ENCODE results near the gene KLK15.

The KLK15 gene, protein sequence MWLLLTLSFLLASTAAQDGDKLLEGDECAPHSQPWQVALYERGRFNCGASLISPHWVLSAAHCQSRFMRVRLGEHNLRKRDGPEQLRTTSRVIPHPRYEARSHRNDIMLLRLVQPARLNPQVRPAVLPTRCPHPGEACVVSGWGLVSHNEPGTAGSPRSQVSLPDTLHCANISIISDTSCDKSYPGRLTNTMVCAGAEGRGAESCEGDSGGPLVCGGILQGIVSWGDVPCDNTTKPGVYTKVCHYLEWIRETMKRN

DNA sequence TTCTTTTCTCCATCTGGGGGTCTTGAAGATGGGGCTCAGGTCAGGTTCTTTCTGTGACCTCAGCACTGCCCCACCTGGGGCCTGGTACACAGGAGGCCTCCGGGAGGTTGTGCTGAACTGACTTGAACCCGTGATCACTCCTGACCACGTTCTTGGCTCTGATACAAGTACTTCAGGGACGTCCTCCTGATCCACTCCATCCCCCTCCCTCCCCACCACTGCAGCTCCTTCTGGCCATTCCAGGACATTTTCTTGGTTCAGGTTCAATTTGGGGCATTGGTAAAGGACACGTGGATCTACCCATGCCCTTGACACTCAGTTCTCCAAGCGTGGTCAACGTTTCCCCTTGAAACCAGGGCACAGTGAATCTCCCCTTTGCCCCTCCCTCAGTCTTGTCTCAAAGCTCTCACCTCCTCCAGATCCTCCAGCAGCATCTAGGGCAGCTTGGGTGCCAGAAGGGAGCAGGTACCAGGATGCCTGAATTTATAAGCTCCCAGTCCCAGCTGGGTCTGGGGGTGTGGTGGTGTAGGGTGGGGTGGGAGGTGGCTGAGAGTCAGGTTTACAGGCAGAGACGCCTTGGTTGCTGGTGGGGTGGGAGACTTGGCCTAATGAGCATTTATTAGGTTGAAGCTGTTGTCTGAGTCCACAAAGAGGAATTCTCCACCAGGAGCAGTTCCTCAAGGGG, at the start of gene KLK15:
TSS of gene KLK15 (minus strand) at position 458 of the 685 bp plus-strand sequence. CDS start 2,082 bp downstream, outside the sequence.
- no peak within 1 kb of the TSS for H3K9ac ChIP-seq (ENCODE audit: low read length)

DNA sequence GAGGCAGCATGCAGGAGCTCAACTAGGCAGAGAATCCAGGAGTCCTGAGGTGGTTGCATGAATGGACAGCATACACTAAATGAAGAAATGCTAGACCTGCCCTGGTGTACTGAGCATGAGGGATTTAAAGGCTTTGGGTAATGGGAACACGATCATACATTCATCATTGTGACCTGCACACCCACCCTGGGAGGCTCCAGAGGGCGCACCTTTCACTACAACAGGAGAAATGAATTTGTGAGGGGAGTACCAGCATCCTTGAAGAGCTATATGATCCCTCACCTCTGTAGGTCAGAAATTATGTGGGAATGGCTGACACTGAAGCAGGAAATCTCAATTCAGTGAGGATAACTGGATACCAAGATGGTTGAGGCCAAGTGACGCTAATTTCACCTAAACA, 48.8 kb upstream of the KLK15 start:
- H3K36me3 ChIP-seq (ENCODE audit: control insufficient read depth, insufficient read depth, low read length): no peaks in the 10 kb centered on the region
- H3K9ac ChIP-seq (ENCODE audit: low read length): no peak overlapping the region
- no peak overlapping the region for H3K27ac ChIP-seq (ENCODE audit: low read depth, low read length)
- peaks cover 93% of the 10 kb centered on the region for H3K27me3 ChIP-seq (ENCODE audit: control insufficient read depth, insufficient read depth, low read length)
- no peak overlapping the region for H3K4me3 ChIP-seq (ENCODE audit: low read depth, low read length)
- H3K4me1 ChIP-seq (ENCODE audit: control insufficient read depth, insufficient read depth, low read length): peaks cover 7% of the 10 kb centered on the region; the same call in 1 of the 2 replicates
- H3K9me3 ChIP-seq (ENCODE audit: control insufficient read depth, insufficient read depth, low read depth, low read length): no peaks in the 10 kb centered on the region

More for the DNA sequence above, at the start of gene KLK15:
- H3K36me3 ChIP-seq (ENCODE audit: control insufficient read depth, insufficient read depth, low read length): no peaks in the 10 kb centered on the region
- H3K4me3 ChIP-seq (ENCODE audit: low read depth, low read length): no peak within 1 kb of the TSS
- no peak within 1 kb of the TSS for H3K27ac ChIP-seq (ENCODE audit: low read depth, low read length)
- H3K9me3 ChIP-seq (ENCODE audit: control insufficient read depth, insufficient read depth, low read depth, low read length): no peaks in the 10 kb centered on the region
- H3K4me1 ChIP-seq (ENCODE audit: control insufficient read depth, insufficient read depth, low read length): peaks cover 6% of the 10 kb centered on the region
- peaks cover 71% of the 10 kb centered on the region for H3K27me3 ChIP-seq (ENCODE audit: control insufficient read depth, insufficient read depth, low read length)

DNA sequence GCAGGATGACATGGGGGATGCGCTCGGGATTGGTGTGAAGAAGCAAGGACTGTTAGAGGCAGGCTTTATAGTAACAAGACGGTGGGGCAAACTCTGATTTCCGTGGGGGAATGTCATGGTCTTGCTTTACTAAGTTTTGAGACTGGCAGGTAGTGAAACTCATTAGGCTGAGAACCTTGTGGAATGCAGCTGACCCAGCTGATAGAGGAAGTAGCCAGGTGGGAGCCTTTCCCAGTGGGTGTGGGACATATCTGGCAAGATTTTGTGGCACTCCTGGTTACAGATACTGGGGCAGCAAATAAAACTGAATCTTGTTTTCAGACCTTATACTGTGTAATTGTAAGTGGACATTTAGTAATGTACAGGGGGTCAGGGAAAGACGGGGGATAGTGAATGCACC, 46.9 kb upstream of the KLK15 start:
- Histone ChIP-seq H3K9me3 (ENCODE audit: control insufficient read depth, insufficient read depth, low read depth, low read length) (no peaks in the 10 kb centered on the region), H3K9ac (ENCODE audit: low read length) (no peak overlapping the region), H3K27ac (ENCODE audit: low read depth, low read length) (no peak overlapping the region), H3K36me3 (ENCODE audit: control insufficient read depth, insufficient read depth, low read length) (no peaks in the 10 kb centered on the region), H3K4me3 (ENCODE audit: low read depth, low read length) (no peak overlapping the region), H3K4me1 (ENCODE audit: control insufficient read depth, insufficient read depth, low read length) (peaks cover 9% of the 10 kb centered on the region; the same call in 1 of the 2 replicates), H3K27me3 (ENCODE audit: control insufficient read depth, insufficient read depth, low read length) (peaks cover 92% of the 10 kb centered on the region)

DNA sequence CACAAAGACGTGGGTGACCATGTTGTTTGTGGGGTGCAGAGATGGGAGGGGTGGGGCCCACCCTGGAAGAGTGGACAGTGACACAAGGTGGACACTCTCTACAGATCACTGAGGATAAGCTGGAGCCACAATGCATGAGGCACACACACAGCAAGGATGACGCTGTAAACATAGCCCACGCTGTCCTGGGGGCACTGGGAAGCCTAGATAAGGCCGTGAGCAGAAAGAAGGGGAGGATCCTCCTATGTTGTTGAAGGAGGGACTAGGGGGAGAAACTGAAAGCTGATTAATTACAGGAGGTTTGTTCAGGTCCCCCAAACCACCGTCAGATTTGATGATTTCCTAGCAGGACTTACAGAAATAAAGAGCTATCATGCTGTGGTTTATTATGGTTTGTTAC, 45.5 kb upstream of the KLK15 start:
- peaks cover 94% of the 10 kb centered on the region for H3K27me3 ChIP-seq (ENCODE audit: control insufficient read depth, insufficient read depth, low read length)
- no peaks in the 10 kb centered on the region for H3K36me3 ChIP-seq (ENCODE audit: control insufficient read depth, insufficient read depth, low read length)
- no peak overlapping the region for H3K27ac ChIP-seq (ENCODE audit: low read depth, low read length)

DNA sequence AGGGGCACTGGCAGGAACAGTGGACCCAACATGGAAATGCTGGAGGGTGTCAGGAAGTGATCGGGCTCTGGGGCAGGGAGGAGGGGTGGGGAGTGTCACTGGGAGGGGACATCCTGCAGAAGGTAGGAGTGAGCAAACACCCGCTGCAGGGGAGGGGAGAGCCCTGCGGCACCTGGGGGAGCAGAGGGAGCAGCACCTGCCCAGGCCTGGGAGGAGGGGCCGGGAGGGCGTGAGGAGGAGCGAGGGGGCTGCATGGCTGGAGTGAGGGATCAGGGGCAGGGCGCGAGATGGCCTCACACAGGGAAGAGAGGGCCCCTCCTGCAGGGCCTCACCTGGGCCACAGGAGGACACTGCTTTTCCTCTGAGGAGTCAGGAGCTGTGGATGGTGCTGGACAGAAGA, 44.0 kb upstream of the KLK15 start:
- no peaks in the 10 kb centered on the region for H3K9me3 ChIP-seq (ENCODE audit: control insufficient read depth, insufficient read depth, low read depth, low read length)
- H3K36me3 ChIP-seq (ENCODE audit: control insufficient read depth, insufficient read depth, low read length): no peaks in the 10 kb centered on the region
- no peak overlapping the region for H3K27ac ChIP-seq (ENCODE audit: low read depth, low read length)
- H3K9ac ChIP-seq (ENCODE audit: low read length): no peak overlapping the region
- no peak overlapping the region for H3K4me3 ChIP-seq (ENCODE audit: low read depth, low read length)
- peaks cover 9% of the 10 kb centered on the region; the same call in 1 of the 2 replicates for H3K4me1 ChIP-seq (ENCODE audit: control insufficient read depth, insufficient read depth, low read length)
- peaks cover 95% of the 10 kb centered on the region for H3K27me3 ChIP-seq (ENCODE audit: control insufficient read depth, insufficient read depth, low read length)

More for the DNA sequence above, 45.5 kb upstream of the KLK15 start:
- H3K9ac ChIP-seq (ENCODE audit: low read length): no peak overlapping the region
- H3K9me3 ChIP-seq (ENCODE audit: control insufficient read depth, insufficient read depth, low read depth, low read length): no peaks in the 10 kb centered on the region
- no peak overlapping the region for H3K4me3 ChIP-seq (ENCODE audit: low read depth, low read length)
- H3K4me1 ChIP-seq (ENCODE audit: control insufficient read depth, insufficient read depth, low read length): peaks cover 9% of the 10 kb centered on the region; the same call in 1 of the 2 replicates

DNA sequence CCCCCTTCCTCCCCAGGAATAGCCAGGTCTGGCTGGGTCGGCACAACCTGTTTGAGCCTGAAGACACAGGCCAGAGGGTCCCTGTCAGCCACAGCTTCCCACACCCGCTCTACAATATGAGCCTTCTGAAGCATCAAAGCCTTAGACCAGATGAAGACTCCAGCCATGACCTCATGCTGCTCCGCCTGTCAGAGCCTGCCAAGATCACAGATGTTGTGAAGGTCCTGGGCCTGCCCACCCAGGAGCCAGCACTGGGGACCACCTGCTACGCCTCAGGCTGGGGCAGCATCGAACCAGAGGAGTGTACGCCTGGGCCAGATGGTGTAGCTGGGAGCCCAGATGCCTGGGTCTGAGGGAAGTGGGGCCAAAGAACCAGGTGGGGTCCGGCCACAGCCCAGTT, 43.1 kb upstream of the KLK15 start:
- Histone ChIP-seq H3K9ac (ENCODE audit: low read length) (no peak overlapping the region), H3K4me3 (ENCODE audit: low read depth, low read length) (no peak overlapping the region), H3K36me3 (ENCODE audit: control insufficient read depth, insufficient read depth, low read length) (no peaks in the 10 kb centered on the region), H3K9me3 (ENCODE audit: control insufficient read depth, insufficient read depth, low read depth, low read length) (no peaks in the 10 kb centered on the region), H3K27me3 (ENCODE audit: control insufficient read depth, insufficient read depth, low read length) (peaks cover 92% of the 10 kb centered on the region), H3K4me1 (ENCODE audit: control insufficient read depth, insufficient read depth, low read length) (peaks cover 9% of the 10 kb centered on the region; the same call in 1 of the 2 replicates), H3K27ac (ENCODE audit: low read depth, low read length) (no peak overlapping the region)

DNA sequence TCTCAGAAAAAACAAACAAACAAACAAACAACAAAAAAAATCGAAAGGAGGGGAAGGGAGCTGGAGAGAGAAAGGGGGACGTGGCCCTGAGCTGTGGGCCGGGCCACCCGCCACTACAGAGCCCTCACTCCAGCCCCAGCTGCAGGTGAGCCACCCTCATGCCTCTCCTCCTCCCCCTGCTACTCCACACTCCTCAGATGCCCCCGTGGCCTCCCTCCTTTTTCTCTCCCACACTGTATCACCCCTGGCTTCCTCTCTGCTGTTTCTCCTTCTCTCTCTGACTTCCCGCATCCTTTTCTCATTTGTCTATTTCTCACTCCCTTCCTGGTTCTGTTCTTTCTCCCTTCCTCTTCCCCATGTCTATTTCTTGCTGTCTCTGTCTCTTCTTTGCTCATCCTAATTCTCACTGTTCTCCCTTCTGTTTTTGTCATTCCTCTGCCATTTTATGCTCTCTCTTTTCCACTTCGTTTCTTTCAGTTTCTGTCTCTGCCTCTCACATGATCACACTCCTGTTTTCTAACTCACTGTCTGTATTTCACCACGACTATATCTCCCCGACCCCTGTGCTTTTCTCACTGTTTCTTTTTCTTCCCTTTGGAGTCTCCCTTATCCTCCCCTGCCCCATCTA, 42.5 kb upstream of the KLK15 start:
- no peak overlapping the region for H3K4me3 ChIP-seq (ENCODE audit: low read depth, low read length)
- H3K27ac ChIP-seq (ENCODE audit: low read depth, low read length): no peak overlapping the region
- H3K4me1 ChIP-seq (ENCODE audit: control insufficient read depth, insufficient read depth, low read length): peaks cover 9% of the 10 kb centered on the region; the same call in 1 of the 2 replicates
- H3K9ac ChIP-seq (ENCODE audit: low read length): no peak overlapping the region
- H3K27me3 ChIP-seq (ENCODE audit: control insufficient read depth, insufficient read depth, low read length): peaks cover 94% of the 10 kb centered on the region
- H3K36me3 ChIP-seq (ENCODE audit: control insufficient read depth, insufficient read depth, low read length): no peaks in the 10 kb centered on the region
- H3K9me3 ChIP-seq (ENCODE audit: control insufficient read depth, insufficient read depth, low read depth, low read length): no peaks in the 10 kb centered on the region

DNA sequence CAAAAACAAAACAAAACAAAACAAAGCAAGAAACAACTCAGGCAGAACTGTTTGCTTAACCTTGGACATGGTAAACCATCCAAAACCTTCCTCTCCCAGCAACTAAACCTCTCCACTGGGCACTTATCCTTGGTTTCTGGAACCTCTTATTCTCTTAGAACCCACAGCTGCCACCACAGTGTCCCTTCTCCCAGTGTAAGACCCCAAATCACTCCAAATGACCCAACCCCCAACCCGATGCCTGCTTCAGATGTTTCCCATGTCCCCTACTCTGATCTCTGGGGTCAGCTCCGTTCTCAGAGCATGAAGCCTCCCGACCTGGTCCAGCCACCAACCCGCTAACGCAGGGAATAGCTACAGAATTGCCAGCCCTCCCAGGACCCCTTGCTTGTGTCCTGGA, 40.8 kb upstream of the KLK15 start:
- Histone ChIP-seq H3K36me3 (ENCODE audit: control insufficient read depth, insufficient read depth, low read length) (no peaks in the 10 kb centered on the region), H3K9ac (ENCODE audit: low read length) (no peak overlapping the region), H3K9me3 (ENCODE audit: control insufficient read depth, insufficient read depth, low read depth, low read length) (no peaks in the 10 kb centered on the region), H3K27ac (ENCODE audit: low read depth, low read length) (no peak overlapping the region), H3K4me1 (ENCODE audit: control insufficient read depth, insufficient read depth, low read length) (peaks cover 9% of the 10 kb centered on the region; the same call in 1 of the 2 replicates), H3K4me3 (ENCODE audit: low read depth, low read length) (no peak overlapping the region), H3K27me3 (ENCODE audit: control insufficient read depth, insufficient read depth, low read length) (peaks cover 94% of the 10 kb centered on the region)

DNA sequence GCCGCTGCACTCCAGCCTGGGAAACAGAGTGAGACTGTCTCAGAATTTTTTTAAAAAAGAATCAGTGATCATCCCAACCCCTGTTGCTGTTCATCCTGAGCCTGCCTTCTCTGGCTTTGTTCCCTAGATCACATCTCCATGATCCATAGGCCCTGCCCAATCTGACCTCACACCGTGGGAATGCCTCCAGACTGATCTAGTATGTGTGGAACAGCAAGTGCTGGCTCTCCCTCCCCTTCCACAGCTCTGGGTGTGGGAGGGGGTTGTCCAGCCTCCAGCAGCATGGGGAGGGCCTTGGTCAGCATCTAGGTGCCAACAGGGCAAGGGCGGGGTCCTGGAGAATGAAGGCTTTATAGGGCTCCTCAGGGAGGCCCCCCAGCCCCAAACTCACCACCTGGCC, 39.7 kb upstream of the KLK15 start, which contains the start of gene KLK2:
TSS of gene KLK2 (plus strand) at position 384 of the 400 bp plus-strand sequence. CDS start 35 bp downstream, outside the sequence.
- Histone ChIP-seq H3K9me3 (ENCODE audit: control insufficient read depth, insufficient read depth, low read depth, low read length) (no peaks in the 10 kb centered on the region), H3K27ac (ENCODE audit: low read depth, low read length) (no peak within 1 kb of the TSS), H3K4me1 (ENCODE audit: control insufficient read depth, insufficient read depth, low read length) (peaks cover 9% of the 10 kb centered on the region; the same call in 1 of the 2 replicates), H3K36me3 (ENCODE audit: control insufficient read depth, insufficient read depth, low read length) (no peaks in the 10 kb centered on the region), H3K27me3 (ENCODE audit: control insufficient read depth, insufficient read depth, low read length) (peaks cover 95% of the 10 kb centered on the region), H3K9ac (ENCODE audit: low read length) (no peak within 1 kb of the TSS), H3K4me3 (ENCODE audit: low read depth, low read length) (no peak within 1 kb of the TSS)

DNA sequence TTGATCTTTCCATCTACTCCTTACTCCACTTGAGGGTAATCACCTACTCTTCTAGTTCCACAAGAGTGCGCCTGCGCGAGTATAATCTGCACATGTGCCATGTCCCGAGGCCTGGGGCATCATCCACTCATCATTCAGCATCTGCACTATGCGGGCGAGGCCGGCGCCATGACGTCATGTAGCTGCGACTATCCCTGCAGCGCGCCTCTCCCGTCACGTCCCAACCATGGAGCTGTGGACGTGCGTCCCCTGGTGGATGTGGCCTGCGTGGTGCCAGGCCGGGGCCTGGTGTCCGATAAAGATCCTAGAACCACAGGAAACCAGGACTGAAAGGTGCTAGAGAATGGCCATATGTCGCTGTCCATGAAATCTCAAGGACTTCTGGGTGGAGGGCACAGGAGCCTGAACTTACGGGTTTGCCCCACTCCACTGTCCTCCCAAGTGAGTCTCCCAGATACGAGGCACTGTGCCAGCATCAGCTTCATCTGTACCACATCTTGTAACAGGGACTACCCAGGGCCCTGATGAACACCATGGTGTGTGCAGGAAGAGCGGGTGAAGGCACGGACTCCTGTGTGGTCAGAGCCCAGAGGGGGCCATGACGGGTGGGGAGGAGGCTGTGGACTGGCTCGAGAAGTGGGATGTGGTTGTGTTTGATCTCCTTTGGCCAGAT, 37.2 kb upstream of the KLK15 start:
- Histone ChIP-seq H3K27ac (ENCODE audit: low read depth, low read length) (no peak overlapping the region), H3K4me3 (ENCODE audit: low read depth, low read length) (no peak overlapping the region), H3K9me3 (ENCODE audit: control insufficient read depth, insufficient read depth, low read depth, low read length) (no peaks in the 10 kb centered on the region), H3K27me3 (ENCODE audit: control insufficient read depth, insufficient read depth, low read length) (peaks cover 85% of the 10 kb centered on the region), H3K36me3 (ENCODE audit: control insufficient read depth, insufficient read depth, low read length) (no peaks in the 10 kb centered on the region), H3K4me1 (ENCODE audit: control insufficient read depth, insufficient read depth, low read length) (no peaks in the 10 kb centered on the region), H3K9ac (ENCODE audit: low read length) (no peak overlapping the region)
